CD4-positive, alpha-beta T cell treated with Interleukin-6 for 4 hours (primary cell): Measurements from ENCODE around the gene ERMN.

ENCODE experiments used
- DNase-seq: peaks from one replicate; pipeline ENCODE4 v3.0.0-alpha.2; 2020; ENCODE audit warnings: mixed read lengths

The ERMN gene

DNA sequence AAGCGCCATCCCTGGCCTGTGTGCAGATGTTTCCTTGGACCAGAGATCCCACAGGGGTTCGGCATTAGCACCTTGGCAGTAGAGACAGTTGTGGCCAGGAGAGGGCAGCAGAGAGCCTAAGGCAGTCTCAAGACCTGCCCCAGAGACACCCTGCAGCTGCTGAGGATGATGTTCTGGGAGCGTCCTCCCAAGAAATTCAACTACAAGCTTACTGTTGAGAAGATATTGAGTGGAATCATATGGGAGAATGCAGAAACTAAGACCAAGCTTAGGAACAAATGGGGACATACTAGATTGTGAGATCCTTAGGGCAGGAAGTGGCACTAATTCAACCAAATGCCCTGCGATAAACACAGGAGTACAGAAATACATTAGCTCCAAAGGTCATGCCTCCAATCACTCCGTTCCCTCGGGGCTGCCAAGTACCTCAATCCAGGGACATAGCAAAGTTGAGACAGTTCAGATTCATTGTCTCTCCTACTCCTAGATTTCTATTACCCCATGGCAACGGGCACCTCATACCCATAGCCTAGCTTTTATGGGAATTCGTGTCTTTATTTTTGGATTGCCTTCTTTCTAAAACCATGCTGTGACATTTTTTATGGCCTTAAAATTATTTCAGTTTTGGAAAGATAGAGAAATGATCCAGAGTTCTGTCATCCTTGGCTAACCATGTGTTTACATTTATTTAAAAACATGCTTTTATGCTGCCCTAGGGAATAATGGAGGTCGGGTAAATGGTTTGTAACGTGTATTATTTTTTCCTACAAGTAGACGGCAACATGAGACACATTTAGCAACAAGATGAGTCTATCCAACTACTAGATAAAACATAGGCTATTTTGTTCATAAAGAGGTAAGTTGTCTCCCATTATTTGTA, 2.2 kb upstream of the ERMN start:
- DNase-seq = peak; percentile 95

DNA sequence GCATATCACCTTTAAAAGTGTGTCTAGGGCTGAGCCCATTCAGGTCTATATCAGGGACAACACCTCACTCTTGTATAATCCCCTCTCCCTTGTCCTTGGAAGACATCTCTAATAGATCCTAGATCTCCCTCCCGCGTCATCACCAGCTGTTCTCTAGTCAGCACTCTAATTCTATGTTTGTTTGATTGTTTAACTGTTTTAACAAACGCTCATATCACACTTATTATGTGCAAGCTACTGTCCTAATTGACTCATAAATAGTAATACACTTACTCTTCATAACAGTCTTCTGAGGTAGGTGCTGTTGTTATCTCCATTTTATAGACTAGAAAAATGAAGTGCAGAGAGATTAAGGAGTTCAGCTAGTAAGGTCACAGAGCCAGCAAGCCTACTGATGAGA, 1.6 kb upstream of the ERMN start:
- no peak for DNase-seq

- DNase-seq = no peak
These were observed 1.1 kb upstream of the ERMN start for GRCh38 chr2:157326698-157327097.

- DNase-seq = no peak
These were observed 1.2 kb downstream of the ERMN start for GRCh38 chr2:157324331-157324843.

- no peak for DNase-seq
These were observed 3.2 kb downstream of the ERMN start for GRCh38 chr2:157322432-157322831.

DNA sequence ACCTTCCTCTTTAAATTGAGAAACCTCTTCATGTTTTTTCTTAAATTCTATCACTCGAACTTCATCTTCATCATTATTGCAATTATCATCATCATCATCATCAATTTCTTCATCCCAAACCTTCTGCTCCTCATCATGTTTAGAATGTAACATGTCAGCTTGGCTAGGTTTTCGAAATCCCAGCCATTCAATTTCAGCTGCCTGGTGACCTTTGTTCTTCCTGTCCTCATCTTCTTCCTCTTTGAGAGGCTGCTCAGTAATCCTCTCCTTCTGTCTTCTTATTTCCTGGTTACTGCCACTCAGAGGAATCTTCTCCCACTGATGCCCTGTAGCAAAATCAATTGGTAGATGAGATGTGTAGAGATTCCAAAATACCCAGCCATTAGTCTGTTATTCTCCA, 4.2 kb downstream of the ERMN start:
- no peak for DNase-seq

DNA sequence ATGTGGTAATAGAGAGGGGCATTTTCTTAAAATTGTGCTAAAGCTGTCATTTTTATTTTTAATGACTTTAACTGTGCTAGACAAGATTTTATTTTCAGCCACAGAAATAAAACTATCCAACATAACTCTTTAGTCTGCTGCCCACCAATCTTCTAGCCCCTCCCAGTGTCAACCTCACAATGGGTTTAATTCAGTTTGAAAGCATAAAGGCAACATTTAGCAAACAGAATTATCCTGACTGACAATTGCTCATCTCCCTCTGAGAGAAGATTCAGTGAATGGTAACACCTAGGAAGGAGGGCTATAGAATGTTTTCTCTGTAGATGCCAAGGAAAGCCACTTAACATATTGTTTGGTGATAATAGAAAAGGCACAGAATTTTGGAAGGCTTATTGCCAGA, 5.2 kb downstream of the ERMN start:
- DNase-seq = no peak

DNA sequence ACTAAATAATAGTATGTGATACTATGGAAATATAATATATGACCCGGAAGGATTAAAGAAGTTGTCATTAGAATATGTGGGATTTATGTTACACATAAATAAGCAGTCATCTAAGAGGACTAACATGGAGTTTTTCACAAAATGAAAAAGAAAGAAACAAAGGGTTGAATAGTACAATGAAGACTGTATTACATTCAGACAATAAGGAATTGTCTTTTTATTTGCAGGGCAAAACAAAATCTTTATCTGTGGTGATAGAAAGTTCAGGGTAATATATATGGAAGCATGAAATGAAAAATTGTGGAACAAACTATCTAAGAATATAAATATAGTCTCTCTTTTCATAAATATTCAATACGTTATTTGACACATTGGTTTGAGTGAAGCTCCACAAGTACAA, 5.8 kb downstream of the ERMN start:
- DNase-seq = no peak

DNA sequence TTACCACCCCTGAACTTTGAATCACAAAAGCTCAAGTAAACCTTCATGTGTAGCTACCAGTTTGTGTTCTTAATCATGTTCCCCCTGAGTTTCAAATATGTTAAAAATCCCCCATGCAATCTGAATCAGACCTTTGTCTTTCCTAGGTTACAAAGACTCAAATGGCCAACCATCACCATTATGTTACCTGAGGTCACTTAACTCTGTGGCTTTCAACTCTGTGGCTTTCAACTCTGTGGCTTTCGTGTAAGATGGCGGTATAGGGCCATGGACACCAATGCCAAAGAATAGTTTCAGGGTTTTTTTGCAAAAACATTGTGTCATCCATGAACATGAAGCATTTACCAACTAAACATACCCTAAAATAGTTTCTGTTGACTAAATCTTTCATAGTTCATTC, 6.7 kb downstream of the ERMN start:
- no peak for DNase-seq

GRCh38 chr2:157315901-157316300, 9.7 kb downstream of the ERMN start:
- no peak for DNase-seq

- no peak for DNase-seq
These were observed 12.6 kb downstream of the ERMN start for GRCh38 chr2:157312866-157313486.

GRCh38 chr2:157311706-157312105, 13.9 kb downstream of the ERMN start:
- no peak for DNase-seq

DNA sequence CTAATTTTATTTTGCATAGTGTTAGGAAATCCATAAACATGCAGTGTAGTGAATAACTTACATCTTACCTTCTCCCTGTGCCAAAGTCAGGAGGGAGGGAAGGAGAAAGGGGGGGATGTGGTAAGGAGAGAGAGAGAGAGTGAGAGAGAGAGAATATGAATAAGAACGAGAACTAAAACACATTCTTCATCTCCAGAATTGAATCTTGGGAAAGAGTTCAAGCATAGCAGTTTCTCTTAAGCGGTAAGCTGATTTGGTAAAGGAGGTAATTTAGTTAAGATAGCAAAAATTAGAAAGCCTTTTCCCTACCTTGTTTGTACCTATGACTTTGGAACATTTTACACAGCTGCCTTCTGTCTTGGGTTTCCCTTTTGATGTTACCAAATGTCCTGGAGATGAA, 15.7 kb downstream of the ERMN start:
- no peak for DNase-seq

DNA sequence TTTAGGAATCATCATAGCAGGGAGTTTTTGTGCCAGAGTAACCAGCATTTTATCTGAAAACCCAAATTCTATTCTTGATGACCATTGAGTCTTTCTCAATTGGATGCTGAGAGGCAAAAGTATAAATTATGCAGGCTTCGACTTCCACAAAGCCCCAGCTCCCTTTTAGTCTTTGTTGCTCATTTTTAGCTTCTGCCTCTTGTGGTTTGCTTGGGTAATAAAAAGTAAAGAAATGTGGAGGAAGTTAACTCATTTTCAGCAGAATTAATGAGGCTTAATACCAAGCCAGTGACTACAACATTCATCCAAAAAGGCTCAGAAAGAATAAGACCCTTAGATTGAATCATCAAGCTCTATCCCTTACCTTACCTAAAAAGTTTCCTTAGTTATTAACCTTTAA, 18.6 kb downstream of the ERMN start:
- no peak for DNase-seq

- DNase-seq = no peak
These were observed 19.9 kb downstream of the ERMN start for GRCh38 chr2:157305723-157306110.

GRCh38 chr2:157304811-157305722, 20.6 kb downstream of the ERMN start:
- DNase-seq = no peak

DNA sequence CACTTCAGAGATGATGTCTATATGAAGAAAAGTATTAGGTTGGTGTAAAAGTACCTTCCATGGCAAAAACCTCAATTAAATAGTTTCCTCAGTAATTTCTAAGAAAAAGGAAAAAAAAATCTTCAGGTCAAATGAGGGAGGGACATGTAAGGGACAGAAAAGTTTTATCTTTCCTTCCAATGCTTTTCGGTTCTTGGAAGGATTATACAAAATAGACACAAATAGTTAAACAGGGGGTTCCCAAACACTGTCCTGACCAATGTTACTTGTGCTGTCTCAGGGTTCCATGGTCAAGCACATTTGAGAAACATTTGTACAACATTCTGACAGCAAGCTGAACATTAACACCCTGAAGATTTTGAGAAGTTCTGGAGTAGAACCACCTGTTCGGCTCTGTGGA, 22.0 kb downstream of the ERMN start:
- DNase-seq = no peak

DNA sequence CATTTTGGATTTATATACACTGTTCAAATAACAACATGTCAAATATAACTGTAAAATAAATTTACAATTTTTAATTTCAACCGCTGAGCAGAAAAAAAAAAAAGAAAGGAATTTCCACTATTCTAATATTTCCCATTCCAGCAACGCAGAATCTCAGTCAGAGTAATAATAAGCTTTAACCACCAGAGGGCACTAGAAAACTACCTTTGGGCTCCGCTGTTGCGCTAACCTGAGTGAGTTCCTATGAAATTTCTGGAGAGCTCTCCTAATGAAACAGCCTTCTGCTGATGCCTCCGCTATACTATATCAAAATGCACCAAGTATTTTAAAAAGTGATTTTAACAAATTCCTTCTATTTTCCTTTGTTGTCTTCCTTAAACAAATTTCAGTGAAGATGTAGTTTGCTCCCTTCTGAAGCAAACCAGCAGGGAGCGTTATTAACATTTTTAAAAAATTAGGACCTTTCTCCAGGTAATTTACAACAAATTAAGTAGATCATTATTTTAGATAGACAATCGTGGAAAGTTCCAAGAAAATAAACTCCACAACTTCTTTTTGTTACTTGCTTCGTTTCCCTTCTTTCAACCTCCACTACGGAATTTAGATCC, 23.0 kb downstream of the ERMN start:
- peak; percentile 48 for DNase-seq

GRCh38 chr2:157301307-157301706, 24.3 kb downstream of the ERMN start:
- no peak for DNase-seq

GRCh38 chr2:157296958-157297357, 28.7 kb downstream of the ERMN start:
- no peak for DNase-seq

- DNase-seq = no peak
These were observed 29.1 kb downstream of the ERMN start for GRCh38 chr2:157296490-157296889.

- DNase-seq = no peak
These were observed 32.8 kb downstream of the ERMN start for GRCh38 chr2:157292853-157293252.

- no peak for DNase-seq
These were observed 34.6 kb downstream of the ERMN start for GRCh38 chr2:157291018-157291417.
